Fibroblast of lung (primary cell): ENCODE measurements around the gene VPS26C.

ENCODE experiments used
- EZH2 ChIP-seq: IDR thresholded peaks from 2 replicates; pipeline ENCODE4 v1.5.1; 2012; ENCODE audit warnings: low read length, control low read depth, mild to moderate bottlenecking; ENCODE audit errors: missing control alignments
- TF ChIP-seq, protein P1 (sequence below), 2 donors: IDR thresholded peaks in 1 of 2; conservative IDR thresholded peaks in 1 of 2; 1 replicate in 1 of 2; 2 replicates in 1 of 2; pipeline ENCODE4 v1.5.1; 2011 to 2012; ENCODE audit warnings: low read length in 2 of 2, control low read depth in 1 of 2, inconsistent platforms in 1 of 2, low read depth in 1 of 2, mild to moderate bottlenecking in 1 of 2

DNA sequence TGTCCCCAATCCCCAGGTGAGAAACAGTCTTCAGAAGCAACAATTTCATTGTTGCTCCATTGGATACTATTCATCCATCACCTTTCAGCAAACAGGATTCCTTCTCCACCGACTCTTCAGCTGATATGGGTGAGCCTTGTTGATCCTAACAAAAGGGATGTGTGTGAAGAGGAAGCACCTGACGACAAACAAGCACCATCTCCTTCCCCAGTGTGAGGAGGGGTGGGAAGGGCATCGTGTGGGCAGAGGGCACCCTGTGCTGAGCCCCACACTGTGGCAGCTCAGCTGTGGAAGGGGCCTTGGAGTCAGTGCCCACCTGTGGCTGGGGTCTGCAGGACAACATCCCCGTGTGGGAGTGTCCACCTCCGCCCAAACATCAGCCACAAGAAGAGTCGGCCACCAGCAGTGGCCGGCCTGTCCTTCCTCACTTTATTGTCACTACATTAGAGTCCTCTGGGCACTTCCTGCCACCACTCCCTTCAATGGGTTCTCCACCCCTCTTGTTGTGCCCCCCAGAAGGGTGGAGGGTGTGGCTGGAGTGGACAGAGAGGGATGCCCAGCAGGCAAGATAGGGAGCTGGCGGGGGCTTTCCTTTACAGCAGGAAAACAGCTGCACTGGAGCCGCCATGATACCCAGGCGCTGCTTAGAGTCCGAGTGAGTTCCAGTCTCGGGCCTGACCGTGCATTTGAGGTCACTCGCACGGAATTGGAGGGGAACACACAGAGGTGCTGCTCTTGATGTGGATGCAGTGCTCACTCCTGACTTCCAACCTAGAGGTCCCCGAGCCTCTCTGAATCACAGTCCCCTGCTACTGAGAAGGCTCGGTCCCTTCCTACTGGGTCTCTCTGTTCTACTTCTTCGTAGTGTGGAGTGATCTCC lies 40.9 kb downstream of the VPS26C start:
- TF ChIP-seq, protein P1, sequence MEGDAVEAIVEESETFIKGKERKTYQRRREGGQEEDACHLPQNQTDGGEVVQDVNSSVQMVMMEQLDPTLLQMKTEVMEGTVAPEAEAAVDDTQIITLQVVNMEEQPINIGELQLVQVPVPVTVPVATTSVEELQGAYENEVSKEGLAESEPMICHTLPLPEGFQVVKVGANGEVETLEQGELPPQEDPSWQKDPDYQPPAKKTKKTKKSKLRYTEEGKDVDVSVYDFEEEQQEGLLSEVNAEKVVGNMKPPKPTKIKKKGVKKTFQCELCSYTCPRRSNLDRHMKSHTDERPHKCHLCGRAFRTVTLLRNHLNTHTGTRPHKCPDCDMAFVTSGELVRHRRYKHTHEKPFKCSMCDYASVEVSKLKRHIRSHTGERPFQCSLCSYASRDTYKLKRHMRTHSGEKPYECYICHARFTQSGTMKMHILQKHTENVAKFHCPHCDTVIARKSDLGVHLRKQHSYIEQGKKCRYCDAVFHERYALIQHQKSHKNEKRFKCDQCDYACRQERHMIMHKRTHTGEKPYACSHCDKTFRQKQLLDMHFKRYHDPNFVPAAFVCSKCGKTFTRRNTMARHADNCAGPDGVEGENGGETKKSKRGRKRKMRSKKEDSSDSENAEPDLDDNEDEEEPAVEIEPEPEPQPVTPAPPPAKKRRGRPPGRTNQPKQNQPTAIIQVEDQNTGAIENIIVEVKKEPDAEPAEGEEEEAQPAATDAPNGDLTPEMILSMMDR (conservative IDR thresholded peaks at IDR 0.05 in 1 of 2, IDR thresholded peaks at IDR 0.05 in 1 of 2; ENCODE audit: low read depth in 1 of 2, low read length in 2 of 2): no peak
- no peak for TF ChIP-seq EZH2
